ENCODE results near the gene TRIM72. TPM values are rescaled to one million over a fixed set of nuclear protein-coding genes. Genes with fewer than 3 reads are reported as not detected.
"Not testable (repeated sequence)": the region's sequence is repeated elsewhere in the genome, so short reads cannot be mapped to it uniquely, and the experiment has no call there.

The TRIM72 gene
- polyA plus RNA-seq, 3 donors = 0.09 to 0.12 (median 0.11) TPM

DNA sequence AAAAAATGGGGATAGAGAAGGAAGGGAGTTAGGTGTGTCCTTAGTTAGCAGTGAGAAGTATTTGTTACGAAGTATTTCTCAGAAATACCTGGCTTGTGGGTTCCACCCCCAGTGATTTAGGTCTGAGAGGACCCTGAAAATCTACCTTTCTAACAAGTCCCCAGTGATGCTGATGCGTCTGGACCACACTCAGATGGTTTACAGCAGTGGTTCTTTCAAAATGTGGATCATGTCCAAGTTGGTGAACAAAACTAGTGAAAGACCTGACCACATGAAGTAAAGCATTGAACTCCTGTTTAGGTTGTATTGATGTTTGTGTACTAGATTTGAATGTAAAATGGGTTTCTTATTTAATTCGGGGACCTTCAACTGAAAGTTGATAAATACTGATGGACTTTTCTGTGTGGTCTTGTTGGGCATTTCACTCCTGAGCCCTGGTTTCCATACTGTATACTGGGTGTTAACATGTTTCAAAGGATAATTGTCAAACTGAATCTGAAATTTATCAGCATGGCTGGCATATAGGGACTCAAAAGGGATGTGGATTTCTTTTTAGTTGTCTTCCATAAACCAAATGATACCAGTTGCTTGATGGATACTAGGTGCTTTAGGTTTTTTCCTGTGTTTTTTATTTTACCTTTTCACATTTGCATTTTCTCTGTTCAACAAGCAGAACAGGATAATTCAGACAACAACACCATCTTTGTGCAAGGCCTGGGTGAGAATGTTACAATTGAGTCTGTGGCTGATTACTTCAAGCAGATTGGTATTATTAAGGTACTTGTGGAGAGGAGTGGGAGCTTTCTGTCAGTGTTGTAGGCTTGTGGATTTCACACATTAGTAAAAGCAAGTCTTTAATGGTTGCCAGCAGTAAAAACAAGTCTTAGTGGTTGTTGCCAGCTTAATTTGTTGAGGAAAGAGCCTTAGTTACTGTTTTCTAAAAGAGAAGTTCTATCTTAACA is 25.2 kb upstream of the TRIM72 start:
- whole genome bisulfite sequencing, 3 donors = 86 to 92% (median 87%) methylated on average over 3 of the region's 3 CpGs
- H3K27ac ChIP-seq (ENCODE audit: low read depth, low read length) = no peak overlapping the region

DNA sequence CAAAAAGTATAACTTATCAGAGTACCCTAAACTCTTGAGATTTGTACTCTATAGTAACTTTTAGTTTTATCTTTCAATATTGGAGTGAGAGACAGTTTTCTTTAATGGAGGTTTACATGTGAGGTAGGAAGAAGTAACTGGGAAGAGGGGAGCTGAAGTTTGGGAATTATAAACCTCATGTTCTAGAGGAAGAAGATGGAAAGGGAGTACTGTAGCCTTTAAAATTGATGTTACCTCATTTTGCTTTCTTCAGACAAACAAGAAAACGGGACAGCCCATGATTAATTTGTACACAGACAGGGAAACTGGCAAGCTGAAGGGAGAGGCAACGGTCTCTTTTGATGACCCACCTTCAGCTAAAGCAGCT is 24.5 kb upstream of the TRIM72 start:
- 83 to 88% (median 84%) methylated on average over 2 of the region's 2 CpGs for WGBS, 3 donors
- no peak overlapping the region for H3K27ac ChIP-seq (ENCODE audit: low read depth, low read length)

DNA sequence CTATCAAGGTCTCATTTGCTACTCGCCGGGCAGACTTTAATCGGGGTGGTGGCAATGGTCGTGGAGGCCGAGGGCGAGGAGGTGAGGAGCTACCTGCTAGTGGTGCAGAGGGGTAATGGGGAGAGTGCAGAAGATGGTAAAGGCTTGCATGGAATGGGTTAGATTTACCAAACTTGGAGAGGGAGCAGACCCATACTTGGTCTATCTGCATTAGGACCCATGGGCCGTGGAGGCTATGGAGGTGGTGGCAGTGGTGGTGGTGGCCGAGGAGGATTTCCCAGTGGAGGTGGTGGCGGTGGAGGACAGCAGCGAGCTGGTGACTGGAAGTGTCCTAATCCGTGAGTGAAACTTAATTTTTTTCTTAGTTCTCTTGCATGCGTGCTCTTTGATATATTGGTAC is 23.9 kb upstream of the TRIM72 start:
- H3K27ac ChIP-seq (ENCODE audit: low read depth, low read length) = no peak overlapping the region
- WGBS, 3 donors = 96% methylated on average over 12 of the region's 12 CpGs

DNA sequence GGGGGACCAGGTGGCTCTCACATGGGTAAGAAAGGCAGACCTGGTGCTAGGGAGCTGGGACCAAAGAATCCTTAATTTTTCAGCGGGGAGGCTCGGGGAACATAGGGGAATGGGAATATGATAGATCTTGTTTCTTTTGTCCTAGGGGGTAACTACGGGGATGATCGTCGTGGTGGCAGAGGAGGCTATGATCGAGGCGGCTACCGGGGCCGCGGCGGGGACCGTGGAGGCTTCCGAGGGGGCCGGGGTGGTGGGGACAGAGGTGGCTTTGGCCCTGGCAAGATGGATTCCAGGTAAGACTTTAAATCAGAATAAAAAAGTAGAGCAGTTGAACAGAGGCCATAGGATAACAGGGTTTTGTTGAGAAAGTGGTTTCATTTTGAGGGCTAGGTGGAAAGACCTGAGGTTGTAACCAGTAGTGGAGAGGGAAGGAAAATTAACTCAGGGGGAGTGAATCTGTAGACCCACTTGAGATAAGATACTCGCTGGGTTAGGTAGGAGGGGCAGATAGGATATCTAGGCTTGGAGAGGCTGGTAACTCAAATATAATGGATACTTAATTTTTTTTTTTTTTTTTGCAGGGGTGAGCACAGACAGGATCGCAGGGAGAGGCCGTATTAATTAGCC is 23.0 kb upstream of the TRIM72 start:
- WGBS, 3 donors = 93 to 95% (median 94%) methylated on average over 17 of the region's 17 CpGs
- no peak overlapping the region for H3K27ac ChIP-seq (ENCODE audit: low read depth, low read length)

DNA sequence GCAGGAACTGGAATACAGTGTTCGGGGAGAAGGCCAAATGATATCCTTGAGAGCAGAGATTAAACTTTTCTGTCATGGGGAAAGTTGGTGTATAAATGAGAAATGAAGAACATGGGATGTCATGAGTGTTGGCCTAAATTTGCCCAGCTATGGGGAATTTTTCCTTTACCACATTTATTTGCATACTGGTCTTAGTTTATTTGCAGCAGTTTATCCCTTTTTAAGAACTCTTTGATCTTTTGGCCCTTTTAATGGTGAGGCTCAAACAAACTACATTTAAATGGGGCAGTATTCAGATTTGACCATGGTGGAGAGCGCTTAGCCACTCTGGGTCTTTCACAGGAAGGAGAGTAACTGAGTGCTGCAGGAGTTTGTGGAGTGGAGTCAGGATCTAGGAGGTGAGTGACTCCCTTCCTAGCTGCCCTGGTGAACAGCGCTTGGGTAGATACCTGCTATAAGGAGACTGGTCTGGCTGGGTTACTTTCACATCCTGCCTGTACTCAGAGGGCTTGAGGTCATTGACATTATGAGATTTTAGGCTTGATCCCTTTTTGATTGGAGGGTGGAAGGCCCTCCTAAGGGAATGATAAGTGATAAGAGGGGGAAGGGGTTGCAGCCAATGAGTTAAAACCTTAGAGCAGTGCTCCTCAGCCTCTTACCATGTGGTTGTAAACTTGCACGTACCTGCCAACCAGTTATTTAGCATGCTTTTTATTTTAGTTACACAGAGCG is 22.1 kb upstream of the TRIM72 start:
- WGBS, 3 donors = 87 to 89% (median 87%) methylated on average over 5 of the region's 5 CpGs

DNA sequence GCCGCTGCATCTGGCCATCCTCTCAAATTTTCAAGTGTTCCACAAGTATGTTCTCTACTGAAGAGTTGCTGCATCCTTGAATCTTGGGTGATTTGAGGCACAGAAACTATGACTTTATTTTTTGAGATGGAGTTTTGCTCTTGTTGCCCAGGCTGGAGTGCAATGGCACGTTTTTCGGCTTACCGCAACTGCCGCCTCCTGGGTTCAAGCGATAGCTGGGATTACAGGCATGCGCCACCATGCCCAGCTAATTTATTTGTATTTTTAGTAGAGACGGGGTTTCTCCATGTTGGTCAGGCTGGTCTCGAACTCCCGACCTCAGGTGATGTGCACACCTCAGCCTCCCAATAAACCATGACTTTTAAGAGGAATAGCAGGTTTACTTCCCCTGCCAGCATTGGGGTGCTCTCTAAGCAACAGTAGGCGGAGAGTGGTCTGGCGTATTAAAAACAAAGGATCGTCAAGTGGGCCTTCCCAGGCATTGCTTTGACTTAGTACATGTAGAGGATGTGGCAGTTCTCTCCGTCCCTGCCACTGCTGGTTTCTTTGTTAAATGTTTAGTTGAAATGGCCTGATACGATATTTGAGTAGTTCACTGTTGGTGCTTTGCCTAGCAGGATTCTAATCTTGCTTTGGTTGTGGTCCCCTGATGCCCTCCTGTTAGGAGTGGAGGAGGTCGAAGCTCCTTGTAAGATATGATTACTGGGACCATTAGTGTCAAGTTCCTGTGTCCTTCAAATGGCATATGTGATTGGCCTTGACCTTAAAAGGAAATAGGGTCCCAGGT is 20.9 kb upstream of the TRIM72 start:
- no peak overlapping the region for H3K27ac ChIP-seq (ENCODE audit: low read depth, low read length)
- WGBS, 3 donors = 91 to 93% (median 92%) methylated on average over 16 of the region's 16 CpGs

More for the DNA sequence above, 22.1 kb upstream of the TRIM72 start:
- no peak overlapping the region for H3K27ac ChIP-seq (ENCODE audit: low read depth, low read length)

DNA sequence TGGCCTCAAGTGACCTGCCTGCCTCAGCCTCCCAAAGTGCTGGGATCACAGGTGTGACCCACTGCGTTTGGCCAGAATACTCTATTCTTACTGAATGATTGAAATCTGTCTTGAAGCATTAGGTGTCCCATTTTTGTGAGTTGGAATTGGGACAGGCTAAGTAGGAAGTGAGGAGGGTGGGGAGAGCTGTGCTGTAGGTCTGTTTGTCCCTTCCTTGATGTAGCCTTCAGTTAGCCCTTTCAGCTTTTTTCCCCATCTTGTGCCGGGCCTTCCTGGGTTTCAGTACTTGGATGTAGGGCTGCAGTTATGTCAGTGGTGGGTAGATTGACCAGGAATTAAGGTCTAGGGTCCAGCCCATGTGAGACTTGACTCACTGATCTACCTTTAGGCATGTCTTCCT is 20.0 kb upstream of the TRIM72 start:
- whole genome bisulfite sequencing, 3 donors = 75 to 93% (median 91%) methylated on average over 2 of the region's 2 CpGs
- no peak overlapping the region for H3K27ac ChIP-seq (ENCODE audit: low read depth, low read length)

DNA sequence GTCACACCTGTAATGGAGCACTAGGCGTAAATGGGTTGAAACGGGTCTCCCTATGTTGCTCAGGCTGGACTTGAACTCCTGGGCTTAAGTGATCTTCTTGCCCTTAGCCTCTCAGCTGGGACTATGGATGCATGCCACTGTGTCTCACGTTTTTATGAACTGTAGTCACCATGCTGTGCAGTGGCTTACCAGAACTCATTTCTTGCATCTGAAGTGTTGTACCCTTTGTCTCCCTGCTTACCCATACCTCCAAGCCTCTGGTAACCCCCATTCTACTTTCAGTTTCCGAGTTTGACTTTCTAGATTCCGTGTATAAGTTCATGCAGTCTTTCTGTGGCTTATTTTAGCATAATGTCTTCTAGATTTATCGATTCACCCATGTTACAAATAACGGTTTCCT is 19.0 kb upstream of the TRIM72 start:
- 78 to 87% (median 83%) methylated on average over 7 of the region's 7 CpGs for WGBS, 3 donors
- H3K27ac ChIP-seq (ENCODE audit: low read depth, low read length) = no peak overlapping the region

DNA sequence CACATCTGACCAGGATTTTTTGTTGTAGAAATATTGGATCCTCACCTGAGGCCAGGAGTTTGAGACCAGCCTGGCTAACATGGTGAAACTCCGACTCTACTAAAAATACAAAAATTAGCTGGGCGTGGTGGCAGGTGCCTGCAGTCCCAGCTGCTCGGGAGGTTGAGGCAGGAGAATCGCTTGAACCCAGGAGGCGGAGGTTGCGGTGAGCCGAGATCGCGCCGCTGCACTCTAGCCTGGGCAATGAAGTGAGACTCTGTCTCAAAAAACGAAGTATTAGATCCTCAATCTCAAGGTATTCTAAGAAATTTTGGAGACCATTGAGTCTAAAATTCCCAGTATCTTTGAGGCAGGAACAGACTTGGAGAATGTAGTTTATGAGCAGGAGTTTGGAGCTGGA is 18.1 kb upstream of the TRIM72 start:
- 95 to 96% (median 96%) methylated on average over 11 of the region's 11 CpGs for whole genome bisulfite sequencing, 3 donors
- H3K27ac ChIP-seq (ENCODE audit: low read depth, low read length) = not testable (repeated sequence)

DNA sequence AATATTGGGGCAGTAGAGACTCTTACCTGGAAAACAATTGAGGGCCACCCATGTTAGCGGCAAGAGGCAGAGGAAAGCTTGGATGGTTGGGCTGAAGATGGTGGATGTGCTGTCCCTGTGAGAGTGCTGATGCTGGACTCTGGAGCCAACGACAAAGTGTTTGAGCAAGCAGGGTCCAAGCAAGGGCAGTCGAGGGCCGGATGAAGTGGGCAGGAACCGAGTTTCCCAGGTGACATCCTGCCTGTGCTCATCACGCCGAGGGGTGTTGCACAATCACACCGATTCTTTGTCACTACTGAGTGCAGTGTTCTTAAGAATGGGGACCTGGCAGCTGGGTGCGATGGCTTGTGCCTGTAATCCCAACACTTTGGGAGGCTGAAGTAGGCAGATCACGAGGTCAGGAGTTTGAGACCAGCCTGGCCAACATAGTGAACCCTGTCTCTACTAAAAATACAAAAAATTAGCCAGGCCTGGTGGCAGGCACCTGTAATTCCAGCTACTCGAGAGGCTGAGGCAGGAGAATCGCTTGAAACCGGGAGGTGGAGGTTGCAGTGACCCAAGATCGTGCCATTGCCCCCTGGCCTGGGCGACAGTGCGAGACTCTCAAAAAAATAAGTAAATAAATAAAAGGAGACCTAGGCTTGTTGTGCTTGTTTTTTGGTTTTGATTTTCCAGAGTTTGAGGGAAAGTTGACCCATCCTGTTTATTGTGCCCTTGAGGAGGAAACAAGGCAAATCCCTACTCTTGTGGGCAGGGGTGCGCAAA is 17.4 kb upstream of the TRIM72 start:
- 71 to 88% (median 73%) methylated on average over 17 of the region's 17 CpGs for WGBS, 3 donors
- no peak overlapping the region for H3K27ac ChIP-seq (ENCODE audit: low read depth, low read length)

DNA sequence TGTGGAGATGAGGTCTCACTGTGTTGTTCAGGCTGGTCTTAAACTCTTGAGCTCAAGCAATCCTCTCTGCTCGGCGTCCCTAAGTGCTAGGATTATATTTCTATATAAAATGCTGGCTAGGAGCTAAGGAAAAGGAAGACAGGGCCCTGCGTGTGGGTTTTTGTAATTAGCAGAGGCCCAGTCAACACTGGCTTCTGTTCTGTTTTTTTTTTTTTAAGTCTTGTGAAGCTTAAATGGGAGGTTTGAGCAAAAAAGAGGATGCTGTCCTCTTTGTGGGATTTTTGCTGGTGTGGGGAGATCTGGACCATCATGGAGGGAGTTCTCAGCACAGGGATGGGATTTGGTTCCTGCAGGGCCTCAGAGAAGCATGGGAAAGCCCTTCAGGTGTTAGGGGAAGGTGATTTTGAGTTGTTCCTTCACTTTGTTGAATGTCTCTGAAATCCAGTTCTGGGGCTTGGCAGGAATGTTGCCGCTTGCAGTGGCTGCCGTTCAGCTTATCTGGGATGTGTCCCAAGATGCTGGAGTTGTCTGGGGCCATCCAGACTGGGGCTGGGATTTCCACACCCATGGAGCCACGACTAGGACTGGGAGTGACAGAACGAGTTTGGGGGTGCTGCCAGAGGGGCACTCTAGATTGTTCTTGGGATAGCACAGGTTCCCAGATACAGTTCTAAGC is 15.6 kb upstream of the TRIM72 start:
- 60 to 72% (median 64%) methylated on average over 7 of the region's 7 CpGs for WGBS, 3 donors
- no peak overlapping the region for H3K27ac ChIP-seq (ENCODE audit: low read depth, low read length)

DNA sequence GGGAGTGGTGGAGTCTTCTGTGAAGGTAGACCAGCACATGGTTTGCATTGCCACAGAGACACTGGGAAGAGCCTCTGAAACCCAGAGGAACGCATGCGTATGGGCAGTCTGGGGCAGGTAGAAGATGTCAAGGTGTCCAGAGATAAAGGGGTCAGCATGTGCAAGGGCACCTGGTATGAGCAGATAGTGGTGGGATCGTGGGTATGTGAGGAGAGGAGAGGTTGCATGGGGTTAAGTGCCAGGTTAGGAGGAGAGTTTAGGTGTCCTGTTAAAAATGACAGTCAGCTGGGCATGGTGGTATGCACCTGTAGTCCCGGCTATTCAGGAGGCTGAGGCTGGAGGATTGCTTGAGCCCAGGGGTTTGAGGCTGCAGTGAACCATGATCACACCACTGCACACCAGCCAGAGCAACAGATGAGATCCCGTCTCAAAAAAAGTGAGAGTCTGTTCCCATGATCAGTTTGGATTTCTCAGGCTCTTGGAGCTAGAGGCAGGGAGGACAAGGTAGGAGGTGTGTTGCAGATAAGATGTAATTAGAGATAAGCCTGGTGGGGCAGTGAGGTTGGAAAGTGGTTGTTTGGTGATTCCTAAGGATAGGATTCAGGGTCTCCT is 14.4 kb upstream of the TRIM72 start:
- WGBS, 3 donors = 89 to 92% (median 92%) methylated on average over 5 of the region's 5 CpGs
- no peak overlapping the region for H3K27ac ChIP-seq (ENCODE audit: low read depth, low read length)

DNA sequence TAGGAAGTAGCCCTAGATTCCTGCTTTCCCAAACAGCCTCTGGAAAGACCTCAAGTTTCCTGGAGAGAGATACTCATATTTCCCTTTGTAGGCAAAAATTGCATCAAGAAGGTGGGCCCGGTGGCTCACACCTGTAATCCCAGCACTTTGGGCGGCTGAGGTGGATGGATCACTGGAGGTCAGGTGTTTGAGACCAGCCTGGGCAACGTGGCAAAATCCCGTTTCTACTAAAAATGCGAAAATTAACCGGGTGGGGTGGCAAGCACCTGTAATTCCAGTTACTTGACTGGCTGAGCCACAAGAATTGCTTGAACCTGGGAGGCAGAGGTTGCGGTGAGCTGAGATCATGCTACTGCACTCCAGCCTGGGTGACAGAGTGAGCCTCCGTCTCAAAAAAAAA is 13.8 kb upstream of the TRIM72 start:
- not testable (repeated sequence) for H3K27ac ChIP-seq (ENCODE audit: low read depth, low read length)
- 88 to 91% (median 90%) methylated on average over 8 of the region's 8 CpGs for WGBS, 3 donors

DNA sequence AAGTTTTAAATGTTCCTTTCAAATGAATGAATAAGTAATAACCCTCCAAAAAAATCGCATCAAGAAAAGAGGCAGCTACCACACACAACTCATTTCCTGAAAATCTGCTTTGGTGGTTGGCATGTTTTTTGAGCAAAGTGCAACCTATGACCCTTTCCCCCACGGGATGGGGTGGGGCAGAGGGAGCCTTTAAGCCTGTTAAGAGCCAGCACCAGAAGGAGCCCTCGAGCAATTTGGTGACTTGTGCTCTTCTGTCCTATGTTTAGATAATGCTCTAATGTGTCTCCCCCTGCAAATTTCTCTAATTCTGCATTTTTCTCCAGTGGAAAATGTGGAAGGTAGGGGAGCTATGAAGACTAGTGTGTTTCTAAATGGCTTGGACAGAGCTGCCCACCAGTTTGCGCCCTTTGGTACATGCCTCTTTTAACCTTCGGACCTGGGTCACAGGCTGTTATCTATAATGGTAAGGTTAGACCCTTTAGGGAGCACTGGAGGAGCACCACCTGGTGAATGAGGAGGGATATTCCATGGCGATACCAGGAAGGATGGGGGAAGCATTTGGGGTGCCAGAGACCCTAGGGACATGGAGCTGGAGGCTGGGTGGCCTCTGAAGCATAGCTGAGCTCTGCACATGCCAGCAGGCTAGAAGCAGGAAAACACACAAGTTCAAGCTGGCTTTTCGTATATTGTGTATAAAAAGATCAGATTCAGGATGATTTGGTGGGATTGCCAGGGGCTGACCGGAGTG is 12.9 kb upstream of the TRIM72 start:
- WGBS, 3 donors = 49 to 67% (median 53%) methylated on average over 8 of the region's 8 CpGs
- no peak overlapping the region for H3K27ac ChIP-seq (ENCODE audit: low read depth, low read length)

DNA sequence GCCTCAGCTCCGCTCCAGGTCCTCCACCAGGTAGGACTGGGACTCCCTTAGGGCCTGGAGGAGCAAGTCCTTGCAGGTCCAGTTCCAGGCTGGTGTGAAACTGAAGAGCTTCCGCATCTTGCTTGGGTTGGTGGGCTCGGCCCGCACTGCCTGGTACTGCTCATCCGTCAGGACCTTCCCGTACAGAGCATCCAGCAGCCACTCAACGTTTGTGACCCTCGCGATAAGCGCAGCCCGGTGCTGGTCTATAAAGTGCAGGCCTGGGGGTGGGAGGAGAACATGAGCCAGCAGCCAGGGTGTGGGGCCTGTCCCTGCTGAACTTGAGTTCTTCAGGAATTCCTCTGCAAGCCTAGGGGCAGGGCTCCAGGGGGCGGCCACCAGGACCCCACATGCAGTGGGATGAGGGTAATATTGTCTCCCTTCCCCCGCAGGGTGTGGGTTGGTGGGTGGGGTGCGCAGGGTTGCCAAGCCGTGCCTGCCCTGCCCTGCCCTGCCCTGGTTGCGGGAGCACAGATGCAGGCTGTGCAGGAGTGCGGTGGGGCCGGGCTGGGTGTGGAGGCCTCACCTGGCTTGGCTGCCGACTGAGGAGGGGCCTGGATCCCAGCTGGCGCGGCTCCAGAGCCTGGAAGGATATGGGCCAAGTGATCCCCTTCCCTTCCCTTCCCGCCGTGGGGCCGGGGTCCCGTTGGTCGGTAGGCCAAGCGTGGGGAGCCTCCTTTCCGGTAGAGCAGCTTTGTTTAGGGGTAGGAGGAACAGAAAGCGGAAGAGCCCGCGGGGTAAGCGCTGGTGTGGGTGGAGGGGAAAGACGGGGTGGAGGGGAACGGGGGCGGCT is 12.1 kb upstream of the TRIM72 start:
- WGBS, 3 donors = 15 to 20% (median 17%) methylated on average over 33 to 35 of the region's 35 CpGs
- H3K27ac ChIP-seq (ENCODE audit: low read depth, low read length) = no peak overlapping the region
